Measurements from ENCODE around the gene BRMS1L.
"Not testable (repeated sequence)": the region's sequence is repeated elsewhere in the genome, so short reads cannot be mapped to it uniquely, and the experiment has no call there.

Gene BRMS1L

GRCh38 chr14:35822501-35822900 is 3.6 kb upstream of the BRMS1L start:
- FAIRE-seq = no peak

- FAIRE-seq = not testable (repeated sequence)
Measured at GRCh38 chr14:35824446-35825165, 1.5 kb upstream of the BRMS1L start.

GRCh38 chr14:35825968-35826217 is 245 bp upstream of the BRMS1L start:
- no peak for FAIRE-seq

DNA sequence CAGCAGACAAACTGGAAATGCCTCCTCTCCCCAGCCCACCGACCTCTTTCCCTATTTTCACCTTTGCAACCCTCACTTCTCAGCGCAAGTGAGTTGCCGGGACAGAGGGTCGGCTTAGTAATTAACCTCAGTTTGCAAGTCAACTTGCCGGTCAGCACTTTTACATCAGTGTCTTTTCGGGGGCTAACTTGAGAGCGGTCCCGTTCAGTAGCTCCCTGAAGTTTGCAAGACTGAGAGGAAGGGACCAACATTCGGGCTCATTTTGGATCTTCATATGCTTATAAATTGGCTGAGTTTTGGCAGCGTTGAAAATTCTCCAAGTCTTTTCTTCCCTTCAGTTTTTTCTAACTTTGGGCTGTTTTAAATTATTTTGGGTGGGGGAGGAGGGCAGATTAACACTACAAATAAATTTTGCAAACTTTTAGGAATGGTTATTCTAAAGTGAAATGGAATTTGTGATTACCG is 846 bp downstream of the BRMS1L start:
- FAIRE-seq = no peak

GRCh38 chr14:35827678-35828472 is 1.7 kb downstream of the BRMS1L start:
- FAIRE-seq = no peak

- no peak for FAIRE-seq
Measured at GRCh38 chr14:35829449-35829848, 3.3 kb downstream of the BRMS1L start.

DNA sequence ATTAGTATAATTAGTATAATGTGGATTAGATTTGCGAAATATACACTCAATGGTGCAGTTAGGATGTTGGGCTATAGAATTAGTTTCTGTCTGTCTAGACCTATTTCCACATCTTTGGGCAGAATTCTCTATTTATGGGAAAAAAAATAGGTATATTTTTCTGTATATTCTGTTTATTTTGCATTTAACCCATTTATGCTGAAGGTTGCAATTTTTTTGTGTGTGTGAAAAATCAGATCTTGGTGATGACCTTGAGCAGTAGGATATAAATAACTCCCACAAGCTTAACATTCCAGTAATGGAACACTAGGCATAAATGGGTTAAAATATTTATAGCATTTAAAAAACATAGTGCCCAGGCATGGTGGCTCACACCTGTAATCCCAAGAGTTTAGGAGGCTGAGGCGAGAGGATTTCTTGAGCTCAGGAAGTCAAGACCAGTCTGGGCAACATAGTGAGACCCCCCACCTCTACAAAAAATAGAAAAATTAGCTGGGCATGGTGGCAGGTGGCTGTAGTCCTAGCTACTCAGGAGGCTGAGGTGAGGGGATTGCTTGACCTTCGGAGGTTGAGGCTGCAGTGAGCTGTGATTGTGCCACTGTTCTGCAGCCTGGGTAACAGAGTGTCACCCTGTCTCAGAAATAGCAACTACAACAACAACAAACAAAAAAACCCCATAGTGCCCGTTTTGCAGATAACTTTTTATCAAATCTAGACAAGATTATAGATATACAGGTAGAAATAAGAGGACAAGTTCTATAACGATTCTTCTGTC is 9.3 kb downstream of the BRMS1L start:
- no peak for FAIRE-seq

DNA sequence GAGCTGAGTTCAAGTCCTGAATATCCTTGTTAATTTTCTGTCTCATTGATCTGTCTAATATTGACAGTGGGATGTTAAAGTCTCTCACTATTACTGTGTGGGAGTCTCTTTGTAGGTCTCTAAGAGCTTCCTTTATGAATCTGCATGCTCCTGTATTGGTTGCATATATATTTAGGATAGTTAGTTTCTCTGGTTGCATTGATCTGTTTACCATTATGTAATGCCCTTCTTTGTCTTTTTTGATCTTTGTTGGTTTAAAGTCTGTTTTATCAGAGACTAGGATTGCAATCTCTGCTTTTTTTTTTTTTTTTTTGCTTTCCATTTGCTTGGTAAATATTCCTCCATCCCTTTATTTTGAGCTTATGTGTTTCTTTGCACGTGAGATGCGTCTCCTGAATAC is 15.6 kb downstream of the BRMS1L start:
- not testable (repeated sequence) for FAIRE-seq

DNA sequence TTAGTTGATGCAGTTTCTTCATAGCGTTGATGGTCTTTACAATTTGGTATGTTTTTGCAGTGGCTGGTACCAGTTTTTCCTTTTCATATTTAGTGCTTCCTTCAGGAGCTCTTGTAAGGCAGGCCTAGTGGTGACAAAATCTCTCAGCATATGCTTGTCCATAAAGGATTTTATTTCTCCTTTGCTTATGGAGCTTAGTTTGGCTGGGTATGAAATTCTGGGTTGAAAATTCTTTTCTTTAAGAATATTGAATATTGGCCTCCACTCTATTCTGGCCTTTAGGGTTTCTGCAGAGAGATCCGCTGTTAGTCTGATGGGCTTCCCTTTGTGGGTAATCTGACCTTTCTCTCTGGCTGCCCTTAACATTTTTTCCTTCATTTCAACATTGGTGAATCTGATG is 16.1 kb downstream of the BRMS1L start:
- FAIRE-seq = not testable (repeated sequence)

- FAIRE-seq = no peak
Measured at GRCh38 chr14:35844494-35844893, 18.4 kb downstream of the BRMS1L start.

DNA sequence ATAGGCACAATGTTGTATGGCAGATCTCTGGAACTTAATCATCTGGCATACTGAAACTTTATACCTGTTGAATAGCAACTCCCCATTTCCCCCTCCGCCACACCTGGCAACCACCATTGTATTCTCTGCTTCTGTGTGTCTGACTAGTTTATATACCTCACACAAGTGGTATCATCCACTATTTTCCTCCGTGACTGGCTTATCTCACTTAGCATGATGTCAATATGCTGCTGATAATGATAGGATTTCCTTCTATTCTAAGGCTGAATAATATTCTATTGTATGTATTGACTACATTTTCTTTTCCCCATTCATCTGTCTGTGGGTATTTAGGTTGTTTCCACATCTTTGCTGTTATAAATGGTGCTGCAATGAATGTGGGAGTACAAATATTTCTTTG is 21.5 kb downstream of the BRMS1L start:
- no peak for FAIRE-seq

- no peak for FAIRE-seq
Measured at GRCh38 chr14:35849122-35849521, 23.0 kb downstream of the BRMS1L start.

GRCh38 chr14:35851823-35852222 is 25.7 kb downstream of the BRMS1L start:
- no peak for FAIRE-seq

DNA sequence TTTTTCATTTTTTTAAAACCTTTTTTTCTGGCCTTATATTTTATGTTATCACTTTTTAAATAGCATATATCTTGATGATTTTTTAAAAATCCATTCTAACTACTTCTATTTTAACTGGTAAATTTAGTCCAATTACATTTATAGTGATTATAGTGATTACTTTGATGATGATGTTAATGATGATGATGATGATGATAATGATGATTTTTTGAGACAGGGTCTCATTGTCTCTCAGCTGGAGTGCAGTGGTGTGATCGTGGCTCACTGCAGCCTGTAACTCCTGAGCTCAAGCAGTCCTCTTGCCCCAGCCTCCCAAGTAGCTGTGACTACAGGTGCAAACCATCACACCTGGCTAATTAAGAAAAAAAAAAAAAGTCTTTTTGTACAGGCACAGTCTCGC is 27.1 kb downstream of the BRMS1L start:
- peak; percentile 63 for FAIRE-seq

DNA sequence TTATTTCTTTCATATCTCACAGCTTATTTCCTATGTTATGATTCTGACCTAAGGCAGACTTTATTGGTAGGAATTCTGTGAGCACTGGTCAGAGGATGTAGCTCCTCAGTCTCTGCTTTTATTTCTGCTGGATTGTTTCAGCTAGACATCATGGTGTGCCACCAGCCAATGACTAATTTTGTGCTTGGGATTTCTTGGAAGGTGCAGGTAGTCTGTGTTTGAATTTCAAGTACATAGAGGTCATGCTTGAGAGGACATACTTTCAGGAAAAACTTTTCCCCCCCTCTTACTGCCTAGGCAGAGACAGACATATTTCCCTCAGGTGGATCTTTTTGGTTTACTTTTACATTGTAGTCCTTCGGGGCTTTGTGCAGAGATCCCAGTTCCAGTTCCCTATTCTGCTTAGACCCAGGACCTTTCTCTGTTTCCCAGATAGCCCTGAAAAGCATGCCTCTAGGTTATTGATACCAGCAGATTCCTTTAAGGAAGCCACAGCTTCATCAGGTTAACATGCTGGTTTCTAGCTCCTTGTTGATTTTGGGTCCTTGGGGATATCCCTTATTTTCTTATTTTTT is 28.6 kb downstream of the BRMS1L start:
- no peak for FAIRE-seq

DNA sequence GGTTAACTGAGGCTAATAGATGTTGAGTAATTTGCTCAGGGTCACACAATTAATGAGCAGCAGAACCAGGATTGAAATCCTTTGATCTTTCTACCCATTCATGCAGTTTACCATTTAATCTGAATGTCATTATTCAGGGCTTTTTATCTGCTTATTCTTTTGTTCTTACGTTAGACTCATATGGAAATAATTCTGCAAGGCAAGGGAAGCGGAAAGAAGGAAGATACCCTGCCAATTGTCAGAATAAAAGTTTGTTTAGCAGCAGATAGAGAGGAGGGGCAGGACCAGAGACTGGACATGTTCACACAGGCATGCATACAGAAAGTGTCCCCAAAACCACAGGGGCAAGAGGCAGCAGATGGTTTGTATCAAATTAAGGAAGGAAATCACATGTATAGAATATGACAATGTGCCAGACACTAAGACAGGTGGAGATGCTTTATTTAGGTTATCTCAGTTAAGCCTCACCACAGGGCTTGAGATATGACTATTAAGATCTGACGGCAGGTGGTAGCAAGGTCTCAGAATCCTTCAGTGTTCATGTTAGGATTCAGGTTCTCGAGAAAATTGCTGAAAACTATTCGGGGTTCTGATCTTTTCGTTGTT is 29.8 kb downstream of the BRMS1L start:
- no peak for FAIRE-seq

GRCh38 chr14:35858521-35859209 is 32.5 kb downstream of the BRMS1L start:
- FAIRE-seq = no peak

- FAIRE-seq = no peak
Measured at GRCh38 chr14:35861204-35861868, 35.2 kb downstream of the BRMS1L start.

- no peak for FAIRE-seq
Measured at GRCh38 chr14:35865611-35866324, 39.6 kb downstream of the BRMS1L start.

GRCh38 chr14:35866595-35867279 is 40.6 kb downstream of the BRMS1L start:
- no peak for FAIRE-seq

Data from endometrium (tissue), 2 donors.